Stomach (tissue), 4 donors: ENCODE measurements around the gene DOCK3.

Source experiments
- CTCF ChIP-seq, 7 experiments: fragments of 450-650 bp in 4 of 7; fragments of 200-600 bp in 3 of 7; sonication (generic) in 3 of 7; IDR thresholded peaks; one replicate each; pipeline ENCODE4 v1.5.1; 2016 to 2019; ENCODE audit warnings: antibody characterized with exemption in 7 of 7, control low read depth in 2 of 7, mild to moderate bottlenecking in 1 of 7
- EP300 ChIP-seq: sonication (generic); formaldehyde crosslinking; IDR thresholded peaks from one replicate; pipeline ENCODE4 v1.6.1; 2017; ENCODE audit warnings: antibody characterized with exemption
- POLR2A ChIP-seq, 4 donors: fragments of 450-650 bp; IDR thresholded peaks; one replicate each; pipeline ENCODE4 v1.6.1; 2016; ENCODE audit warnings: antibody characterized with exemption in 4 of 4, control low read depth in 2 of 4, mild to moderate bottlenecking in 1 of 4, moderate library complexity in 1 of 4

GRCh38 chr3:51358981-51359380 is 684.3 kb downstream of the DOCK3 start:
- TF ChIP-seq CTCF (IDR thresholded peaks at IDR 0.05), result no peak
- no peak for TF ChIP-seq EP300
- TF ChIP-seq POLR2A (IDR thresholded peaks at IDR 0.05), result no peak
